HG02798 (cell line): Measurements from ENCODE around the gene PUS10.

Source experiments
- ATAC-seq: cut with Tn5 transposase; IDR thresholded peaks from one replicate; pipeline ENCODE4 v1.9.1; 2021; ENCODE audit warnings: mild to moderate bottlenecking; ENCODE audit not compliant: unreplicated experiment, poor library complexity

Gene PUS10

GRCh38 chr2:60976256-60976850 is 41.7 kb downstream of the PUS10 start:
- no peak for ATAC-seq

- ATAC-seq = no peak
Measured at GRCh38 chr2:60974652-60975051, 43.4 kb downstream of the PUS10 start.

- no peak for ATAC-seq
Measured at GRCh38 chr2:60973705-60974104, 44.4 kb downstream of the PUS10 start.

GRCh38 chr2:60972889-60973656 is 45.0 kb downstream of the PUS10 start:
- ATAC-seq = peak; percentile 27

- peak; percentile 90 for ATAC-seq
Measured at GRCh38 chr2:60966507-60967405, 51.3 kb downstream of the PUS10 start.

GRCh38 chr2:60965499-60965785 is 52.6 kb downstream of the PUS10 start:
- no peak for ATAC-seq

- no peak for ATAC-seq
Measured at GRCh38 chr2:60964651-60965498, 53.2 kb downstream of the PUS10 start.

GRCh38 chr2:60963190-60963589 is 54.9 kb downstream of the PUS10 start:
- no peak for ATAC-seq

- no peak for ATAC-seq
Measured at GRCh38 chr2:60962528-60962927, 55.5 kb downstream of the PUS10 start.

- no peak for ATAC-seq
Measured at GRCh38 chr2:60961457-60961856, 56.6 kb downstream of the PUS10 start.

- ATAC-seq = no peak
Measured at GRCh38 chr2:60960706-60961105, 57.3 kb downstream of the PUS10 start.

GRCh38 chr2:60959501-60959900 is 58.6 kb downstream of the PUS10 start:
- ATAC-seq = no peak

GRCh38 chr2:60958800-60959199 is 59.3 kb downstream of the PUS10 start:
- ATAC-seq = no peak

GRCh38 chr2:60958361-60958760 is 59.7 kb downstream of the PUS10 start:
- ATAC-seq = no peak

- ATAC-seq = no peak
Measured at GRCh38 chr2:60957643-60958042, 60.4 kb downstream of the PUS10 start.

- ATAC-seq = no peak
Measured at GRCh38 chr2:60957224-60957623, 60.8 kb downstream of the PUS10 start.

- peak; percentile 79 for ATAC-seq
Measured at GRCh38 chr2:60954139-60954538, 63.9 kb downstream of the PUS10 start.

- no peak for ATAC-seq
Measured at GRCh38 chr2:60948926-60949579, 69.0 kb downstream of the PUS10 start.

- no peak for ATAC-seq
Measured at GRCh38 chr2:60948161-60948560, 69.9 kb downstream of the PUS10 start.

GRCh38 chr2:60947056-60947455 is 71.0 kb downstream of the PUS10 start:
- no peak for ATAC-seq
